HL-60/S4 (cell line): Measurements from ENCODE around the gene PTPRN2.

Experiments
- in situ Hi-C: fragments of 300-500 bp; cut with MboI; formaldehyde crosslinking; loops from 2 replicates; pipeline ENCODE4 v1.14.3; 2022; ENCODE audit warnings: low sequenced_read_pairs

The PTPRN2 gene

GRCh38 chr7:157645539-157645938 is 942.1 kb downstream of the PTPRN2 start:
- in situ Hi-C loops, result no loop called here

DNA sequence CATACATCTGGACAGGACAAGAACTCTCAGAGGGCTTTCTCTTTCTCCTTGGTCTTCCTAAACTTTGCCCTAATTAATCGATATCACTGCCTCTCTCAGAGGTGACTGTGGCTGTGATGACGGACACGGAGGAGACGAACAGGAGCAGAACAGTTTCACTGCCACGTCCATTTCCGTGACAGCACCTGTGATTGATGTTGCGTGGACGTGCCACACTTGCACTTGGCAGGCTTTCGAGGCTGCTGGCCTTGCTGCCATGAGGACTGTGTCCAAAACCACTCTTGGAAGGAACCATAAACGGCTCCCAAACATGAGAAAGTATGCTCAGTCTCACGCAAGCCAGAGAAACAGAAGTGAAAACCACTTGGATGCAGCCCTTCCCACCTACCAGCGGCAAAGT is 942.7 kb downstream of the PTPRN2 start:
- in situ Hi-C loops, result no loop called here

GRCh38 chr7:157643525-157643970 is 944.1 kb downstream of the PTPRN2 start:
- in situ Hi-C loops, result no loop called here

DNA sequence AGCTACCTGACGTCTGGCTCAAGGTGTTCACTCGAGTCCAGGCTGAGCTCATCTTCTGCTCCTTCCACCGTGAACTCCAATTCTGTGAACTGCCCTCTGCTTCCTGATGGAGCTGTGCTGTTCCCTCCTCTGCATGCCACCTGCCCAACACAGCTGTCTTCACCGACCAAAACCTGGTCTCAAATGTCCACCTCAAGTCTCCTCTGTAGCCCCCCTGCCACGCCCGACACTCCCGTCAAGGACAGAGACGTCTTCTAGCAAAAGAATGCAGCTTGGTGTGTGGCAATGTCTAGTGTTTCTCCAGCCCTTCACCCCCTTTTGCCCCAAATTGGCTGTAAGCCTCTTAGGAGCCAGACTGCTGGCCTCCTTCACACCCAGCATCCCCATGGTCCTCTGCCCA is 945.8 kb downstream of the PTPRN2 start:
- in situ Hi-C loops, result no loop called here

- in situ Hi-C loops, result no loop called here
These were observed 947.5 kb downstream of the PTPRN2 start for GRCh38 chr7:157640144-157640543.

- in situ Hi-C loops, result no loop called here
These were observed 949.1 kb downstream of the PTPRN2 start for GRCh38 chr7:157638563-157638962.

DNA sequence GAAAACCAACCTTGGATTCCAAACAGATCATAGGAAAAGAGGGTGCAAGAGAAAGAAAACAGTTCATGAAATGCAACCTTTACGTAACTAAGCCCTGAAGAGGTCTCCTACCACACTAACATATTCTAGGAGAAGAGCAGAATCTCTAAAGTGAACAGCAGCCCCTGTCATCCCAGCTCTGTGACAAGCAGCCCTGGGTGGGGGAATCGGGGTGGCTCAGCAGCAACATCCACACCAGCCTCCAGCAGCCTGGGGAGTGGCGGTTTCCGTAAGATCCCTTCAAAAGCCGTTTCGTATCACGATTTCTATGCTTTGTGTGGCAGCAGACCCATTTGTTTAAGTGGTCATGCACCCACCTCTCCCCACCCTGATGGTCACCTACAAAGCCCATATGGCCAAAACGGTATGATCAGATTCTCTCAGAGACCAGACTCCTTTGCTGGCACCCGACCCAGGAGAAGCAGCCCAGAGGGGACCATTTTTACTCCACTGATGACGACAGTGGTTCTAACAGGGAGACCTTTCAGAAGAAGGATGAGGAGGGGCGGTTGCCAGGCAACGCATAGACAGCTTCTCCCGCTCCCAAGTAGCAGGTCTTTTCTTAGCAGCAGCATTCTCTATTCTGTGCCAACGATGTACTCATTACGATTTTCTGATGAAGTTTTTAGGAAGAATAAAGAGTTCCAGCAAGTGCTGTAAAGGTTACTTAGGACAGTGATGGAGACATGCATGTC is 950.2 kb downstream of the PTPRN2 start:
- in situ Hi-C loops, result no loop called here

- in situ Hi-C loops, result no loop called here
These were observed 952.0 kb downstream of the PTPRN2 start for GRCh38 chr7:157635669-157636068.

DNA sequence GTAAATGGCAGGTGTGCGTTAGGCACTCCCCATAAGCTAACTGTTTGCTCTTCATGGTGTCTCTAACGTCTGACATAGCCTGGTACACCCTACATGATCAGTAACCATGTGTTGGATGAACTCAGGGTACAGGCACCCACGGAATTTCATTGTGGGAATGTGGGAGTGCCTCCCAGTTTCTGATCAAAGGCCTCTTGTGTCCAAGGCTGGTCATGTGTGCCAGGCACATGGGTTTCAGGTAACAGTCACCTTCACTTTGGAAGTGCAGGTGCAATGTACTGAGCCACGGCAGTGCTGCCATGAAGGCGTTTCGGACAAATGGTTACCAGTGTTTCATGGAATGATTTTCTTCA is 952.5 kb downstream of the PTPRN2 start:
- in situ Hi-C loops, result no loop called here

- in situ Hi-C loops, result no loop called here
These were observed 953.0 kb downstream of the PTPRN2 start for GRCh38 chr7:157634401-157635147.

DNA sequence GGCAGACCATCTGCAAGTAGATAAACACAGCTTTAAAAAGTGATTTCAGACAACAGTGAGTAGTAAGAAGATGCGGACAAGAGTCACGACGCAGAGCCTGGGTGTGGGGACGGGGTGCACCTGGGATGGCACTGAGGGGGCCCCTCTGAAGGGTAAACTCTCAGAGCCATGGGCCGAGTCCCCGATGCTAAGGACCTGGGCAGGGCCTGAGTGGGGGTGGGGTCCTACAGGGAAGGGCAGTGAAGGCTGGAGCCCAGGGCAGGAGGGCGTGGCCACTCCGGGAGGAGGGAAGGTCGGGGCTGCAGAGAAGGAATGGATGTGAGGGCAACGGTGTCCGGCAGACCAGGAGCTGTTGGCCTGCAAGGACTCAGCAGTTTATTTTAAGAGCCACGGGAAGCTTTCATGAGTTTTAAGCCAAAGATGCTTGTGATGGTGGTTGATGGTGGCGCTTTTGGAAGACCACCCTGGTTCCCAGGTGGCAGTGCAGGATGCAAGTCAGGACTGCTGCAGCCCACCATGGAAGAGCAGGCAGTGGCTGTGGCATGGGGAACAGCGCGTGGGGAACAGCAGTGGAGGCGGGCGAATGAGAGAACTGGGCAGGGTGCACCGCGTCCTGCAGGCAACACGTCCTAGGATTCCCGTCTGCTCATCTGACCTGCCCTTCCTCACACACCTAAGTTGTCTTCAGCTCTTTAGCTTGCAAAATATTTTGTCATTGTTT is 954.0 kb downstream of the PTPRN2 start:
- in situ Hi-C loops, result no loop called here

- in situ Hi-C loops, result no loop called here
These were observed 957.2 kb downstream of the PTPRN2 start for GRCh38 chr7:157630301-157630853.

- in situ Hi-C loops, result no loop called here
These were observed 959.2 kb downstream of the PTPRN2 start for GRCh38 chr7:157628456-157628855.

- in situ Hi-C loops, result no loop called here
These were observed 960.0 kb downstream of the PTPRN2 start for GRCh38 chr7:157627646-157628045.

DNA sequence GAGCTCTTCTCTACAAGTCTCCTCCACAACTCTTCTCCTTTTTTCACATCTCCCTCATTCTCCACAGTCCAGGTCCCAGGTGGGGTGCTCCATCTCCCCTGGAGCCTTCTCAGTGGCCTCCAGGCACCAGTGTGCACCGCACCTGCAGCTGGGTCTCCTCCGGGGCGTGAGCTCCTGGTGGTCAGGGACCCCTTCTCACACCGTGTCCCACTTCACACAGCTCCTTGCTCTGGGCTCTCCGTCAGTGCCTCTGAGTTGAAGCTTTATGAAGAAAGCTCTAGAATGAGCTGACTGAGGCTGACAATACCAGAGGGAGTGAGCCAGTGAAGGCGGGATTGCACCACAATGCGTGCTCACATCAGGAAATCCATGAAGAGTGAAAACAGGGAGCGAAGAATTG is 960.6 kb downstream of the PTPRN2 start:
- in situ Hi-C loops, result no loop called here

GRCh38 chr7:157625973-157626742 is 961.5 kb downstream of the PTPRN2 start:
- in situ Hi-C loops, result no loop called here

- in situ Hi-C loops, result no loop called here
These were observed 964.1 kb downstream of the PTPRN2 start for GRCh38 chr7:157623556-157623955.

GRCh38 chr7:157622408-157623205 is 965.0 kb downstream of the PTPRN2 start:
- in situ Hi-C loops, result no loop called here

GRCh38 chr7:157622000-157622399 is 965.6 kb downstream of the PTPRN2 start:
- in situ Hi-C loops, result no loop called here

GRCh38 chr7:157621131-157621681 is 966.4 kb downstream of the PTPRN2 start:
- in situ Hi-C loops, result no loop called here
